Measurements from ENCODE around the gene SOX18. TPM values are rescaled to one million over a fixed set of nuclear protein-coding genes. Genes with fewer than 3 reads are reported as not detected.

Gene SOX18
- total and polyA plus RNA-seq, 2 of the 13 experiments (the other 11 are each of a cell fraction or from before 2014, with no cell fraction given): 1.6 to 1.9 TPM

DNA sequence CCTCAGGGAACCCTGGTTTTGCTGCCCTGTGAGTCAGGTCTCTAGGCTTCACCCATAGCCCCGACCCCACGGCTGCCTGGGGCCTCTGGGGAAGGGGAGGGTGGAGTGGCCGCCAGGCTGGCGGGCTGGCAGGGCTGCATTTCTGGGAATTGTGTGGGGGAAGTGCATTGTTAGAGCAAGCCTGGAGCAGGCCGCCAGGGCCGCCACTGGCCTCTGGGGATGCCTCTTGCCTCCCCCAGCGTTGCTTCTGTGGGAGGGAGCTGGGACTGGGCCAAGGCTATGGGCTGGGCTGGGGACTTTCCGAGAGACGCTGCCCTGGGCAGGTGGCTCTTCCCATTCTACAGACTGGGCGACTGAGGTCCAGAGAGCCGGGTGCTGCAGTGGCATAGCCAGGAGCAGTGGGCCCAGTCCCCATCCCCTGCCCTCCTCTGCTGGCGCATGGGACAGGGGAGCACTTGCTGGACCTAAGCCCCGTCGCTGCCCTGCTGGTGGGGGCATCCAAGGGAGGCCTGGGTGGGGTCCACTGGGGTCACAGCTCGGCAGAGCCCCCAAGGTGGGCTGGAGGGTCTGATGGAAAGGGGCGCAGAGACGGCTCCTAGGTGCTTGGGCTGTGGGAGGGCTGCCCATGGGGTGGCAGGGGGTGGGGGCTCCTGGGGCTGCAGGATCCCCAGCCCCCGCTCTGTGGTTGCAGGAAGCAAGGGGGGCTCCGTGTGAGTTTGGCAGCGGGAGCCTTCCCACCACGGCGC, 6.6 kb upstream of the SOX18 start (continued):
- TF ChIP-seq TAF1 (CRISPR knock-in tag; IDR thresholded peaks at IDR 0.05) (peak; percentile 72), ZNF329 (CRISPR knock-in tag; IDR thresholded peaks at IDR 0.05; ENCODE audit: low read depth) (no peak), TRIM24 (CRISPR knock-in tag; IDR thresholded peaks at IDR 0.05) (no peak), NCOA2 (CRISPR knock-in tag; IDR thresholded peaks at IDR 0.05) (peak; percentile 88), ZSCAN25 (CRISPR knock-in tag; IDR thresholded peaks at IDR 0.05) (peak; percentile 32), RBM22 (optimal IDR thresholded peaks at IDR 0.05; ENCODE audit: low read length) (no peak), TSC22D2 (CRISPR knock-in tag; IDR thresholded peaks at IDR 0.05; ENCODE audit: borderline replicate concordance) (peak; percentile 87; the same call in 1 of the 2 replicates), DMAP1 (CRISPR knock-in tag; IDR thresholded peaks at IDR 0.05) (0 out of 2 replicates have a peak, but pooled peaks have one; percentile 64), NCOA5 (CRISPR knock-in tag; IDR thresholded peaks at IDR 0.05) (no peak), SOX13 (IDR thresholded peaks at IDR 0.05) (0 out of 2 replicates have a peak, but pooled peaks have one; percentile 59), SOX13 (CRISPR knock-in tag; conservative IDR thresholded peaks at IDR 0.05 in 1 of 2, IDR thresholded peaks at IDR 0.05 in 1 of 2) (peak in 1 of 2 experiments; percentile 85; a peak in 2 of 4 replicates), PTBP1 (IDR thresholded peaks at IDR 0.05; ENCODE audit: low read depth, low read length, poor library complexity, severe bottlenecking) (no peak), MXD4 (CRISPR knock-in tag; IDR thresholded peaks at IDR 0.05) (no peak), ZBTB1 (CRISPR knock-in tag; IDR thresholded peaks at IDR 0.05; ENCODE audit: borderline replicate concordance) (no peak), SOX6 (IDR thresholded peaks at IDR 0.05) (no peak), SOX6 (CRISPR knock-in tag; IDR thresholded peaks at IDR 0.05) (peak; percentile 26), ZBTB8A (CRISPR knock-in tag; IDR thresholded peaks at IDR 0.05; ENCODE audit: borderline replicate concordance, low read depth) (no peak)
- TF ChIP-seq, protein P1, sequence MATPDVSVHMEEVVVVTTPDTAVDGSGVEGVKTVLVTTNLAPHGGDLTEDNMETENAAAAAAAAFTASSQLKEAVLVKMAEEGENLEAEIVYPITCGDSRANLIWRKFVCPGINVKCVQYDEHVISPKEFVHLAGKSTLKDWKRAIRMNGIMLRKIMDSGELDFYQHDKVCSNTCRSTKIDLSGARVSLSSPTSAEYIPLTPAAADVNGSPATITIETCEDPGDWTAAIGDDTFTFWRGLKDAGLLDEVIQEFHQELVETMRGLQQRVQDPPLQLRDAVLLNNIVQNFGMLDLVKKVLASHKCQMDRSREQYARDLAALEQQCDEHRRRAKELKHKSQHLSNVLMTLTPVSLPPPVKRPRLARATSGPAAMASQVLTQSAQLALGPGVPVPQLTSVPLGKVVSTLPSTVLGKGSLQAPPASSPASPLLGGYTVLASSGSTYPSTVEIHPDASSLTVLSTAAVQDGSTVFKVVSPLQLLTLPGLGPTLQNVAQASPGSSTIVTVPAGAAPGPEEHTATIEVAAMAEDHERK (CRISPR knock-in tag; IDR thresholded peaks at IDR 0.05; ENCODE audit: low read depth): no peak
- TF ChIP-seq, protein P2, sequence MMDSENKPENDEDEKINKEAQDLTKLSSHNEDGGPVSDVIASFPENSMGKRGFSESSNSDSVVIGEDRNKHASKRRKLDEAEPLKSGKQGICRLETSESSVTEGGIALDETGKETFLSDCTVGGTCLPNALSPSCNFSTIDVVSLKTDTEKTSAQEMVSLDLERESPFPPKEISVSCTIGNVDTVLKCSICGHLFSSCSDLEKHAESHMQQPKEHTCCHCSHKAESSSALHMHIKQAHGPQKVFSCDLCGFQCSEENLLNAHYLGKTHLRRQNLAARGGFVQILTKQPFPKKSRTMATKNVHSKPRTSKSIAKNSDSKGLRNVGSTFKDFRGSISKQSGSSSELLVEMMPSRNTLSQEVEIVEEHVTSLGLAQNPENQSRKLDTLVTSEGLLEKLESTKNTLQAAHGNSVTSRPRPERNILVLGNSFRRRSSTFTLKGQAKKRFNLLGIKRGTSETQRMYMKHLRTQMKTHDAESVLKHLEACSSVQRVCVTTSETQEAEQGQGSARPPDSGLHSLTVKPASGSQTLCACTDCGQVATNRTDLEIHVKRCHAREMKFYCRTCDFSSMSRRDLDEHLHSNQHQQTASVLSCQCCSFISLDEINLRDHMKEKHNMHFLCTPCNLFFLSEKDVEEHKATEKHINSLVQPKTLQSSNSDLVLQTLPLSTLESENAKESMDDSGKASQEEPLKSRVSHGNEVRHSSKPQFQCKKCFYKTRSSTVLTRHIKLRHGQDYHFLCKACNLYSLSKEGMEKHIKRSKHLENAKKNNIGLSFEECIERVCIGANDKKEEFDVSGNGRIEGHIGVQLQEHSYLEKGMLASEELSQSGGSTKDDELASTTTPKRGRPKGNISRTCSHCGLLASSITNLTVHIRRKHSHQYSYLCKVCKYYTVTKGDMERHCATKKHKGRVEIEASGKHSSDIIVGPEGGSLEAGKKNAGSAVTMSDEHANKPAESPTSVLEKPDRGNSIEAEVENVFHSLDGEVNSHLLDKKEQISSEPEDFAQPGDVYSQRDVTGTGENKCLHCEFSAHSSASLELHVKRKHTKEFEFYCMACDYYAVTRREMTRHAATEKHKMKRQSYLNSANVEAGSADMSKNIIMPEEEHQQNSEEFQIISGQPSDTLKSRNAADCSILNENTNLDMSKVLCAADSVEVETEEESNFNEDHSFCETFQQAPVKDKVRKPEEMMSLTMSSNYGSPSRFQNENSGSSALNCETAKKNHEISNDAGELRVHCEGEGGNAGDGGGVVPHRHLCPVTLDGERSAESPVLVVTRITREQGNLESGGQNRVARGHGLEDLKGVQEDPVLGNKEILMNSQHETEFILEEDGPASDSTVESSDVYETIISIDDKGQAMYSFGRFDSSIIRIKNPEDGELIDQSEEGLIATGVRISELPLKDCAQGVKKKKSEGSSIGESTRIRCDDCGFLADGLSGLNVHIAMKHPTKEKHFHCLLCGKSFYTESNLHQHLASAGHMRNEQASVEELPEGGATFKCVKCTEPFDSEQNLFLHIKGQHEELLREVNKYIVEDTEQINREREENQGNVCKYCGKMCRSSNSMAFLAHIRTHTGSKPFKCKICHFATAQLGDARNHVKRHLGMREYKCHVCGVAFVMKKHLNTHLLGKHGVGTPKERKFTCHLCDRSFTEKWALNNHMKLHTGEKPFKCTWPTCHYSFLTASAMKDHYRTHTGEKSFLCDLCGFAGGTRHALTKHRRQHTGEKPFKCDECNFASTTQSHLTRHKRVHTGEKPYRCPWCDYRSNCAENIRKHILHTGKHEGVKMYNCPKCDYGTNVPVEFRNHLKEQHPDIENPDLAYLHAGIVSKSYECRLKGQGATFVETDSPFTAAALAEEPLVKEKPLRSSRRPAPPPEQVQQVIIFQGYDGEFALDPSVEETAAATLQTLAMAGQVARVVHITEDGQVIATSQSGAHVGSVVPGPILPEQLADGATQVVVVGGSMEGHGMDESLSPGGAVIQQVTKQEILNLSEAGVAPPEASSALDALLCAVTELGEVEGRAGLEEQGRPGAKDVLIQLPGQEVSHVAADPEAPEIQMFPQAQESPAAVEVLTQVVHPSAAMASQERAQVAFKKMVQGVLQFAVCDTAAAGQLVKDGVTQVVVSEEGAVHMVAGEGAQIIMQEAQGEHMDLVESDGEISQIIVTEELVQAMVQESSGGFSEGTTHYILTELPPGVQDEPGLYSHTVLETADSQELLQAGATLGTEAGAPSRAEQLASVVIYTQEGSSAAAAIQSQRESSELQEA (CRISPR knock-in tag; IDR thresholded peaks at IDR 0.05; ENCODE audit: not compliant biosample characterization): peak; percentile 18
- TF ChIP-seq, protein P3, sequence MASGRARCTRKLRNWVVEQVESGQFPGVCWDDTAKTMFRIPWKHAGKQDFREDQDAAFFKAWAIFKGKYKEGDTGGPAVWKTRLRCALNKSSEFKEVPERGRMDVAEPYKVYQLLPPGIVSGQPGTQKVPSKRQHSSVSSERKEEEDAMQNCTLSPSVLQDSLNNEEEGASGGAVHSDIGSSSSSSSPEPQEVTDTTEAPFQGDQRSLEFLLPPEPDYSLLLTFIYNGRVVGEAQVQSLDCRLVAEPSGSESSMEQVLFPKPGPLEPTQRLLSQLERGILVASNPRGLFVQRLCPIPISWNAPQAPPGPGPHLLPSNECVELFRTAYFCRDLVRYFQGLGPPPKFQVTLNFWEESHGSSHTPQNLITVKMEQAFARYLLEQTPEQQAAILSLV (CRISPR knock-in tag; IDR thresholded peaks at IDR 0.05; ENCODE audit: borderline replicate concordance): no peak

Data from HepG2 (cell line).